COLO829 (cell line): ENCODE measurements around the gene F3.

Source experiments
- DNase-seq: peaks from one replicate; pipeline ENCODE4 v3.0.0; 2012; ENCODE audit warnings: low spot score

The F3 gene

GRCh38 chr1:94527447-94528031 is 14.0 kb downstream of the F3 start:
- peak; percentile 8 for DNase-seq

GRCh38 chr1:94526152-94526980 is 15.2 kb downstream of the F3 start:
- DNase-seq, result no peak

- no peak for DNase-seq
Observed at GRCh38 chr1:94524531-94524930, 17.0 kb downstream of the F3 start.

- peak; percentile 13 for DNase-seq
Observed at GRCh38 chr1:94522304-94522703, 19.3 kb downstream of the F3 start.

DNA sequence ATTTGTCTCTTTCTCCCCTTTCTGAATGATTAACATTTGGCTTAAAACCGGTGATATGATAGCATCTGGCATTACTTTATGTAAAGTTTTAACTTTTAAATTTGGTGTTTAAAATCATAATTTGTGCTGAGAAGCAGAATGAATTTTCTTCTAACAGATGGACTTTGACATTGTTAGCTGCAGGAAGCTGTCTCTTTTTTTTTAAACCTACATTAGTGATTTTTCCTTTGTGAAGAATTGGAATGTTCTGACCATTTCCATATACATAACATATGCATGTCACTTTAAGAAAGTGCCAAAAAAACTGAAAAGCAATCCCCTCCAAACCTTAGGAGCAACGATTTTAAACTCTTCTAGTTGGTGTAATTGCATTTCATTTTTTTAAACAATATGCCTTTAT is 22.2 kb downstream of the F3 start:
- no peak for DNase-seq

DNA sequence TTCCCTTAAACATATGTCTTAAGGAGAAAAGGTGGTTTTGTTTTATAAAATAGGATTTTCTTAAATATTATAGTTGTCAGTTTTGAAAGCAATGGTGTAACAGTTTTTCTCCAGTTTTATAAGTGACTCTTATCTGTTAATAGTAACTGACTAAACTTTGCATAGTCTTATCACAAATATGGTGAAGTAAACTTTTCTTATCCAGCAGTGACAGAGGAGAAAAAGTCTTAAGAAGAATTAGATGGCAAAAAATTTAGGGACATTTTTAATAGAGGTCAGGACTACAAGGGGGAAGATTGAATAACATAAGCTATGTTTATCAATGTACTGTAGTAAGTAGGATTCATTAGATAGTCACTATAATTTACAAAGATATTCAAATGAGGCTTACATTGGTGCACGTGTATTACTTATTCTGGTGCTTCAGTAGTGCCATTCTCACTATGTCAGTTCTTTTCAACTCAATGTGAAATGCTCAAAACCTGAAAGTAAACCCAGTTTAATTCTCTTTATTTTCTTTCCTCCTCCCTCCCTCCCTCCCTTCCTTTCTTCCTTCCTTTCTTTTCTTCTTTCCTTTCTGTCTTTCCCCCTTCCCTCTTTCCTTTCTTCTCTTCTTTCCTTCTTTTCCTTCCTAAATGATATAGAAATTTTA is 26.1 kb downstream of the F3 start:
- DNase-seq, result no peak

GRCh38 chr1:94514095-94514727 is 27.3 kb downstream of the F3 start:
- no peak for DNase-seq

DNA sequence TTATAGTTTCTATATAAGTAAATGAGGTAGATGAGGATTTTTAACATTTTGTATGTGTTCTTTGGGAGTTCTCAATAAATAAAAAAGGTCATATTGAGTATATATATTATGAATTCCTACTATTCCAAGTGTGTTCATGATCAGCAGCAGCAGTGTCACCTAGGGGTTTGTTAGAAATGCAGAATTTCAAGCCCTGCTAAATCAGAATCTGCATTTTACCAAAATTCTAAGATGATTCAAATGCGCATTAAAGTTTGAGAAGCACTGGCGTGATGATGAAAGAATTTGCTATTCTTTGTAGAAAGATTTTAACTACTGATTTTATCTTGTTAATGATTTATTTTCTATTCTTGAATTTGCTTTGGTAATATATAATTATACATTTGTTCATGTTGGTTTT is 28.7 kb downstream of the F3 start:
- DNase-seq, result no peak

- DNase-seq, result no peak
Observed at GRCh38 chr1:94504601-94505000, 37.0 kb downstream of the F3 start.

GRCh38 chr1:94503153-94503552 is 38.4 kb downstream of the F3 start:
- no peak for DNase-seq

DNA sequence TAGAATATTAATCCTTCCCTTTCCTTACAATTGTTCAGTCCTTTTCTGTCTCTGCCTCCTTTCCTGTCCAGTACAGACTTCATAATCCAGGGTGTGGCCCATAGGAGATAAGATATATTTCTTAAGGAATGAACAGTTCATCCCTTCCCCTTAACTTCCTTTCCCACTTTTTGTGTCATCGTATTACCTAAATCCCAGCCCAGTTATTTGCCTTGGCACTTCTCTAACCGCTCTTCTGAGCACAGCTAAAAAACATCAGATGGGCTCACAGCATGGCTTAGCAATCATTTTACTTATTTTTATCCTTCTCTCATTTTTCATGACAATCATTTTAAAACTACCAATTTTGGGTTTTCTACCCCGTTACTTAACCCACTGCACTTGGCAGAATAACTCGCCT is 39.6 kb downstream of the F3 start:
- DNase-seq, result no peak

DNA sequence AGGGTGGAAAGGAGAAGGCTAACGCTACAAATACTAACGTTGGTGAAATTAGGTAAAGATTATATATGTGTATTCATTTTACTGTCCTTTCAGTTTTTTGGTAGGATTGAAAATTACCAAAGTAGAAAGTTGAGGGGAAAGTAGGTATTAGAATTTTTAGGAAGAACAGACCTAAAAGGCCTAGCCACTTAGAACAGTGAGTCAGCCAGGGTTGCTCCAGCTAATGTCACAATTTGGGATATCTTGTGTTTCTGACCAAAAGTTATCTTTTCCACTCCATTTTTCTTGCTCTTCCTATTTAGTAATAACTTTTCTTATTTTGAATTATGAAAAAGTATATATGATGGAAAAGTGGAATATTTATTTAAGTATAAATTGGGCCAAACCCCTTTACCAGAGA is 40.1 kb downstream of the F3 start:
- no peak for DNase-seq

- DNase-seq, result no peak
Observed at GRCh38 chr1:94496076-94496755, 45.3 kb downstream of the F3 start.

- DNase-seq, result no peak
Observed at GRCh38 chr1:94490556-94490955, 51.0 kb downstream of the F3 start.

DNA sequence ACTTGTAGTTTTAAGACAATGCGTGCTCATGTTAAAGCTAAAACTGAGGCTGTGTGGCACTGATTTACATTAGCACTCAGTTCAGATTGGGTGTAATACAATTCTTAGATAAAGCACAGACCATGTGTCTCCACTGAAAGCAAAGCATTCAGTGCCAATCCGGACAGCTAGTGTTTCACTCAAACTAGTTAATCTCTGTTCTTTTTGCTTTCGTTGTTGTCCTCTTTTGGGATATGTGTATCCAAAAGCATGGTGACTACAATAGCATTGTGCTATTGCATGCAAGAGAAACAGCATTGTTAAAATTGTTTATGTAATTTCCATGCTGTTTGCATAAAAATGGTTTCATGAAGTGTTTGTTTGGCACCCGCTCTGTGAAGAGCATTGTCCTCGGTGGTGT is 54.6 kb downstream of the F3 start:
- no peak for DNase-seq

GRCh38 chr1:94481473-94481933 is 60.1 kb downstream of the F3 start:
- DNase-seq, result peak; percentile 45

GRCh38 chr1:94479682-94480081 is 61.9 kb downstream of the F3 start:
- no peak for DNase-seq
